Peyer's patch (tissue), 4 donors: ENCODE measurements around the gene ADAR. TPM values are rescaled to one million over a fixed set of nuclear protein-coding genes. Genes with fewer than 3 reads are reported as not detected.
"Not testable (repeated sequence)": the region's sequence is repeated elsewhere in the genome, so short reads cannot be mapped to it uniquely, and the experiment has no call there.

Experiments
- DNase-seq, 3 donors: peaks; one replicate each; pipeline ENCODE4 v3.0.0-alpha.2; 2017 to 2019
- H3K27ac ChIP-seq, 4 donors: fragments of 200-600 bp; sonication (generic); one replicate each; pipeline ENCODE4 v1.5.1; 2016 to 2019
- H3K27me3 ChIP-seq, 2 donors: fragments of 200-600 bp; sonication (generic); one replicate each; pipeline ENCODE4 v1.5.1; 2019
- H3K36me3 ChIP-seq, 3 donors: fragments of 200-600 bp; sonication (generic); one replicate each; pipeline ENCODE4 v1.5.1; 2016 to 2019
- H3K4me1 ChIP-seq, 4 donors: fragments of 200-600 bp; sonication (generic); one replicate each; pipeline ENCODE4 v1.5.1; 2016 to 2019
- H3K4me3 ChIP-seq, 4 donors: fragments of 200-600 bp; sonication (generic); 1 replicate in 3 of 4; 2 replicates in 1 of 4; pipeline ENCODE4 v1.5.1; 2016 to 2019; ENCODE audit warnings: mild to moderate bottlenecking in 1 of 4
- H3K9me3 ChIP-seq, 4 donors: fragments of 200-600 bp; sonication (generic); one replicate each; pipeline ENCODE4 v1.5.1; 2016 to 2019; ENCODE audit warnings: mild to moderate bottlenecking in 1 of 4
- POLR2A ChIP-seq, 2 donors: fragments of 450-650 bp; IDR thresholded peaks; one replicate each; pipeline ENCODE4 v1.5.1; 2017; ENCODE audit warnings: antibody characterized with exemption in 2 of 2, mild to moderate bottlenecking in 2 of 2, moderate library complexity in 2 of 2
- total RNA-seq, 4 donors: library from RNA; depleted of rRNA; stranded (reverse); fragments of >200 nt; gene quantifications; one replicate each; pipeline ENCODE4 v1.1.0, GENCODE V29; 2016
- TF ChIP-seq, protein P1 (sequence below), 6 experiments: fragments of 450-650 bp in 4 of 6; fragments of 200-600 bp in 2 of 6; sonication (generic) in 1 of 6; IDR thresholded peaks; one replicate each; pipeline ENCODE4 v1.5.1; 2017 to 2019; ENCODE audit warnings: antibody characterized with exemption in 6 of 6, mild to moderate bottlenecking in 3 of 6, moderate library complexity in 1 of 6

ADAR gene, protein sequence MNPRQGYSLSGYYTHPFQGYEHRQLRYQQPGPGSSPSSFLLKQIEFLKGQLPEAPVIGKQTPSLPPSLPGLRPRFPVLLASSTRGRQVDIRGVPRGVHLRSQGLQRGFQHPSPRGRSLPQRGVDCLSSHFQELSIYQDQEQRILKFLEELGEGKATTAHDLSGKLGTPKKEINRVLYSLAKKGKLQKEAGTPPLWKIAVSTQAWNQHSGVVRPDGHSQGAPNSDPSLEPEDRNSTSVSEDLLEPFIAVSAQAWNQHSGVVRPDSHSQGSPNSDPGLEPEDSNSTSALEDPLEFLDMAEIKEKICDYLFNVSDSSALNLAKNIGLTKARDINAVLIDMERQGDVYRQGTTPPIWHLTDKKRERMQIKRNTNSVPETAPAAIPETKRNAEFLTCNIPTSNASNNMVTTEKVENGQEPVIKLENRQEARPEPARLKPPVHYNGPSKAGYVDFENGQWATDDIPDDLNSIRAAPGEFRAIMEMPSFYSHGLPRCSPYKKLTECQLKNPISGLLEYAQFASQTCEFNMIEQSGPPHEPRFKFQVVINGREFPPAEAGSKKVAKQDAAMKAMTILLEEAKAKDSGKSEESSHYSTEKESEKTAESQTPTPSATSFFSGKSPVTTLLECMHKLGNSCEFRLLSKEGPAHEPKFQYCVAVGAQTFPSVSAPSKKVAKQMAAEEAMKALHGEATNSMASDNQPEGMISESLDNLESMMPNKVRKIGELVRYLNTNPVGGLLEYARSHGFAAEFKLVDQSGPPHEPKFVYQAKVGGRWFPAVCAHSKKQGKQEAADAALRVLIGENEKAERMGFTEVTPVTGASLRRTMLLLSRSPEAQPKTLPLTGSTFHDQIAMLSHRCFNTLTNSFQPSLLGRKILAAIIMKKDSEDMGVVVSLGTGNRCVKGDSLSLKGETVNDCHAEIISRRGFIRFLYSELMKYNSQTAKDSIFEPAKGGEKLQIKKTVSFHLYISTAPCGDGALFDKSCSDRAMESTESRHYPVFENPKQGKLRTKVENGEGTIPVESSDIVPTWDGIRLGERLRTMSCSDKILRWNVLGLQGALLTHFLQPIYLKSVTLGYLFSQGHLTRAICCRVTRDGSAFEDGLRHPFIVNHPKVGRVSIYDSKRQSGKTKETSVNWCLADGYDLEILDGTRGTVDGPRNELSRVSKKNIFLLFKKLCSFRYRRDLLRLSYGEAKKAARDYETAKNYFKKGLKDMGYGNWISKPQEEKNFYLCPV
- total RNA-seq: 100 to 1,000 TPM; 134 to 205 (median 170) TPM

DNA sequence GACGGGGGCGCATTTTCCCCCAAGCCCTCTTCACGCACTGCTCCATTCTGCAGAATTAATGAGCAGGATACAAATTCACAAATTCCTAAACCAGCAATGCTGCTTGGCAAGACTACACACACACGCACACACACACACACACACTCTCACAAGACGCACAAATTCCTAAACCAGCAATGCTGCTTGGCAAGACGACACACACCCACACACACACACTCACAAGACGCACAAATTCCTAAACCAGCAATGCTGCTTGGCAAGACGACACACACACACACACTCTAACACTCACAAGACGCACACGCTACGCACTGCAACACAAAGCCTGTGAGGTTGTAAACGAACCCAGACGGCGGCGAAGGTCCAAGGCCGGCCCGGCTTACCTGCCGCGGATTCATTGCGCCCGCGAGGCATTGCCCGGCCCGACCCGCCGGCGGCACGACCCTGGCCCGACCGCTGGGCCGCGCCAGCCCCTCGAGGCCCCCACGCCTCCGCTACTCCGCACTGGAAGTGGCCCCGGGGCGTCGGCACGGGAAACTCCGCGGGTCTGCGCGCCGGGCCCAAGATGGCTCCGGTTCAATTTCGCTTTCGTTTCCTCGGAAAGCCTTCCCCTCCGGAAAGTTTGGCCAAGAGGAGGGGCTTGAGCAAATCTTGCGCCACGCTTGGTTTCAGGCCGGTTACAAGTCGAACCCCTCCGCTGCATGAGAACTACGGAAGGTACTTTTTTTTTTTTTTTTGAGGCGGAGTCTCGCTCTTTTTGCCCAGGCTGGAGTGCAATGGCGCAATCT, at the start of gene ADAR:
TSS of gene ADAR (minus strand) at position 578 of the 788 bp plus-strand sequence. CDS start at position 398, 180 bp downstream.
- Histone ChIP-seq H3K27me3 (no peaks in the 10 kb centered on the region), H3K27ac (peak within 1 kb of the TSS; percentile 92 to 98 (median 96)), H3K4me1 (peaks cover 0 to 52% (median 9%) of the 10 kb centered on the region in 4 donors), H3K9me3 (no peaks in the 10 kb centered on the region), H3K36me3 (peaks cover 0 to 6% (median 0%) of the 10 kb centered on the region in 3 donors), H3K4me3 (peak within 1 kb of the TSS; percentile 70 to 98 (median 88))
- DNase-seq: peak; percentile 87 to 96 (median 87)
- peak; percentile 41 to 58 for TF ChIP-seq POLR2A (IDR thresholded peaks at IDR 0.05)
- TF ChIP-seq, protein P1, sequence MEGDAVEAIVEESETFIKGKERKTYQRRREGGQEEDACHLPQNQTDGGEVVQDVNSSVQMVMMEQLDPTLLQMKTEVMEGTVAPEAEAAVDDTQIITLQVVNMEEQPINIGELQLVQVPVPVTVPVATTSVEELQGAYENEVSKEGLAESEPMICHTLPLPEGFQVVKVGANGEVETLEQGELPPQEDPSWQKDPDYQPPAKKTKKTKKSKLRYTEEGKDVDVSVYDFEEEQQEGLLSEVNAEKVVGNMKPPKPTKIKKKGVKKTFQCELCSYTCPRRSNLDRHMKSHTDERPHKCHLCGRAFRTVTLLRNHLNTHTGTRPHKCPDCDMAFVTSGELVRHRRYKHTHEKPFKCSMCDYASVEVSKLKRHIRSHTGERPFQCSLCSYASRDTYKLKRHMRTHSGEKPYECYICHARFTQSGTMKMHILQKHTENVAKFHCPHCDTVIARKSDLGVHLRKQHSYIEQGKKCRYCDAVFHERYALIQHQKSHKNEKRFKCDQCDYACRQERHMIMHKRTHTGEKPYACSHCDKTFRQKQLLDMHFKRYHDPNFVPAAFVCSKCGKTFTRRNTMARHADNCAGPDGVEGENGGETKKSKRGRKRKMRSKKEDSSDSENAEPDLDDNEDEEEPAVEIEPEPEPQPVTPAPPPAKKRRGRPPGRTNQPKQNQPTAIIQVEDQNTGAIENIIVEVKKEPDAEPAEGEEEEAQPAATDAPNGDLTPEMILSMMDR (IDR thresholded peaks at IDR 0.05): no peak

DNA sequence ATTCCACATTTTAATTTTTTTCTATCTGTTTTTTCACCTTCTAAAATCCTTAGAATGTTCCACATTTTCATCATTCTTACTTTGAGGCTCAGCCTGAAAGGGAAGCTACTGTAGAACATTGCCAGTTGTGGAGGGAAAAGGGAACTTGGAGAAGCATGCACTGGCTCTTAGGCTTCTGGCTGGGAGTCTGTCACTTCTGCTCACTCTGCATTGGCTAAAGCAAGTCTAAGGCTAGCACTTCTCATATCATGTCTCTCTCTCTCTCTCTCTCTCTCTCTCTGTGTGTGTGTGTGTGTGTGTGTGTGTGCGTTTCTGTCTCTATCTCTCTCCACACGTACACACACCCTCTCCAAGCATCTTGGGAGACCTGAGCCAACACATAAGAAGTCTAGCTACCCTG, 49.6 kb upstream of the ADAR start:
- DNase-seq: no peak
- no peaks in the 10 kb centered on the region for H3K4me1 ChIP-seq
- TF ChIP-seq, protein P1 (IDR thresholded peaks at IDR 0.05): no peak
- no peak for TF ChIP-seq POLR2A (IDR thresholded peaks at IDR 0.05)
- H3K9me3 ChIP-seq: no peaks in the 10 kb centered on the region
- no peak overlapping the region for H3K27ac ChIP-seq
- no peaks in the 10 kb centered on the region for H3K27me3 ChIP-seq
- H3K4me3 ChIP-seq: no peak overlapping the region
- no peaks in the 10 kb centered on the region for H3K36me3 ChIP-seq

DNA sequence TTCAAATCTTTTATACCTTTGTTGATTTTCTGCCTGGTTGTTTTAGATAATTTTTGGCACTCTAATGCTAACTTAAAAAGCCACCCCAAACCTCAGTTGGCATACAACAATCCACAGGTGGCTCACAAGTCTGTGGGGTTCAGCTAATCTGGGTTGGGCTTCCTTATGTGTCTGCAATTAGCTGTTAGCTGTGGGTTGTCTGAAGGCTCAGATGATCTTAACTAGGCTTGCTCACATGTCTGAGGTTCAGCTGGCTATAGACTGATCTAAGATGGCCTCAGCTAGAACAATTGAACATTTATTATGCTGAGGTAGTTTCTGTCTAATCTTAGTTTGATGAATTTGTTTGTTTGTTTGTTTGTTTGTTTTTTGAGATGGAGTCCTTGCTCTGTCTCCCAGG, 44.9 kb upstream of the ADAR start:
- no peak for DNase-seq
- H3K4me3 ChIP-seq: no peak overlapping the region
- no peaks in the 10 kb centered on the region for H3K36me3 ChIP-seq
- no peak overlapping the region for H3K27ac ChIP-seq
- TF ChIP-seq, protein P1 (IDR thresholded peaks at IDR 0.05): no peak
- TF ChIP-seq POLR2A (IDR thresholded peaks at IDR 0.05): no peak
- H3K9me3 ChIP-seq: no peaks in the 10 kb centered on the region
- H3K4me1 ChIP-seq: no peaks in the 10 kb centered on the region
- no peaks in the 10 kb centered on the region for H3K27me3 ChIP-seq

DNA sequence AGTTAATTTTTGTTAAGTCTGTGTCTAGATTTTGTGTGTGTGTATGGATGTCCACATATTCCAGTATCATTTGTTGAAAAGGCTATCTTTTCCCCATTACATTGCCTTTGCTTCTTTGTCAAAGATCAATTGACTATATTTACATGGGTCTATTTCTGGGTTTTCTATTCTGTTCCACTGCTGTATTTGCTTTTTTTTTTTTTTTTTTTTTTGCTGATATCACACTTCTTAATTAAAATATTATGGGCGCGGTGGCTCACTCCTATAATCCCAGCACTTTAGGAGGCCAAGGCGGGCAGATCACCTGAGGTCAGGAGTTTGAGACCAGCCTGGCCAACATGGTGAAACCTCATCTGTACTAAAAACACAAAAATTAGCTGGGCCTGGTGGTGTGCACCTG, 36.7 kb upstream of the ADAR start:
- not testable (repeated sequence) for DNase-seq, H3K9me3 ChIP-seq, H3K36me3 ChIP-seq, H3K27me3 ChIP-seq, H3K4me3 ChIP-seq, H3K4me1 ChIP-seq, H3K27ac ChIP-seq

DNA sequence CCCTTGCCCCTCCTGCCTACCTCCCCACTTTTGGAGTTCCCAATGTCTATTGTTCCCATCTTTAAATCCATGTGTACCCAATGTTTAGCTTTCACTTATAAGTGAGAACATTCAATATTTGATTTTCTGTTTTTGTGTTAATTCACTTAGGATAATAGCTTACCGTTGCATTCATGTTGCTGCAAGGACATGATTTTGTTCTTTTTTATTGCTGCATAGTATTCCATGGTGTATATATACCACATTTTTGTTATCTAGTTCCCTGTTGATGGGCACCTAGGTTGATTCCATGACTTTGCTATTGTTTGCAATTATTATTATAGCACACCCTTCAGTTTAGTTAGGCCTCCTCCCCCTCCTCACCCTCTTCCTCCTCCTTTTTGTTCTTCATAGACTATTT, 33.5 kb upstream of the ADAR start:
- TF ChIP-seq, protein P1 (IDR thresholded peaks at IDR 0.05): no peak
- no peak for TF ChIP-seq POLR2A (IDR thresholded peaks at IDR 0.05)
- H3K9me3 ChIP-seq: no peaks in the 10 kb centered on the region
- no peaks in the 10 kb centered on the region for H3K27me3 ChIP-seq
- no peak for DNase-seq
- no peaks in the 10 kb centered on the region for H3K36me3 ChIP-seq
- H3K4me3 ChIP-seq: no peak overlapping the region
- H3K4me1 ChIP-seq: no peaks in the 10 kb centered on the region
- H3K27ac ChIP-seq: no peak overlapping the region
